Right cardiac atrium (tissue), 5 donors: ENCODE results near the gene NEUROG1. TPM values are rescaled to one million over a fixed set of nuclear protein-coding genes. Genes with fewer than 3 reads are reported as not detected.

Source experiments
- ATAC-seq, 2 donors: fragments of 200-7000 bp; cut with Tn5 transposase; one replicate each; pipeline versions ENCODE4 v1.8.0 to v1.9.1; 2020; ENCODE audit warnings: moderate library complexity in 2 of 2, mild to moderate bottlenecking in 1 of 2
- DNase-seq, 3 donors: peaks; one replicate each; pipeline ENCODE4 v3.0.0-alpha.2; 2020
- H3K27ac ChIP-seq: one replicate; pipeline ENCODE4 v1.5.1; 2013; ENCODE audit warnings: mild to moderate bottlenecking, low read length, control low read depth, moderate library complexity
- H3K27me3 ChIP-seq: one replicate; pipeline ENCODE4 v1.6.1; 2013; ENCODE audit not compliant: control insufficient read depth, insufficient read depth
- H3K4me1 ChIP-seq: one replicate; pipeline ENCODE4 v1.6.1; 2013; ENCODE audit warnings: low read length; ENCODE audit not compliant: control insufficient read depth, insufficient read depth
- H3K4me3 ChIP-seq: one replicate; pipeline ENCODE4 v1.5.1; 2013; ENCODE audit warnings: low read length, control low read depth
- H3K9me3 ChIP-seq: one replicate; pipeline ENCODE4 v1.6.1; 2013; ENCODE audit warnings: low read length; ENCODE audit not compliant: control insufficient read depth
- WGBS: extraction: QIAGEN DNeasy Blood & Tissue Kit; methylation state at CpG from one replicate; pipeline ENCODE4 v1.1.7; 2013; 5-methylcytosine and 5-hydroxymethylcytosine counted together
- intact Hi-C, 4 donors: fragments of 100-400 bp; cut with DNase I; formaldehyde crosslinking; loops; one replicate each; pipeline versions ENCODE4 v1.11.0 to v1.14.0; 2022 to 2023
- polyA plus RNA-seq: library from polyadenylated mRNA; stranded (reverse); fragments of 200-250 nt; gene quantifications from one replicate; pipeline ENCODE4 v1.2.3, GENCODE V29; 2013
- total RNA-seq, 4 donors: library from RNA; stranded (reverse); fragmentation: NEBNext Ultra II Directional; extraction: Animal tissue kit (Norgen Biotek cat#: 25700); gene quantifications; one replicate each; pipeline ENCODE4 v1.2.1, GENCODE V29; 2021
- donor health status: healthy with polysubstance abuse.
- donor health status: DM: no; HTN: yes; CAD: no.
- donor health status: DM: no; HTN: no; CAD: no.
- donor health status: DM: no; HTN: yes; CAD: no; lungs with severe emphysema.
- donor health status: DM: yes; HTN: yes; CAD: no.

Gene NEUROG1
- total and polyA plus RNA-seq, 5 donors, result not detected

- intact Hi-C loops, result no loop called here
- H3K9me3 ChIP-seq, result no peaks in the 10 kb centered on the region
- DNase-seq, result no peak
- H3K4me3 ChIP-seq, result no peak overlapping the region
- H3K27ac ChIP-seq, result no peak overlapping the region
- 14% methylated on average over 40 of the region's 40 CpGs for WGBS
- H3K4me1 ChIP-seq, result peaks cover 6% of the 10 kb centered on the region
- H3K27me3 ChIP-seq, result no peaks in the 10 kb centered on the region
- no peak for ATAC-seq
Measured at GRCh38 chr5:135491552-135492318, 44.0 kb downstream of the NEUROG1 start.

- DNase-seq, result no peak
- ATAC-seq, result no peak
- H3K4me1 ChIP-seq, result peaks cover 6% of the 10 kb centered on the region
- H3K27me3 ChIP-seq, result no peaks in the 10 kb centered on the region
- no peak overlapping the region for H3K4me3 ChIP-seq
- intact Hi-C loops, result no loop called here
- H3K9me3 ChIP-seq, result no peaks in the 10 kb centered on the region
- H3K27ac ChIP-seq, result no peak overlapping the region
- 26% methylated on average over 14 of the region's 14 CpGs for WGBS
Measured at GRCh38 chr5:135491038-135491551, 44.7 kb downstream of the NEUROG1 start.

GRCh38 chr5:135490245-135491037 is 45.3 kb downstream of the NEUROG1 start:
- no peak for ATAC-seq
- WGBS, result 13% methylated on average over 49 of the region's 49 CpGs
- H3K9me3 ChIP-seq, result no peaks in the 10 kb centered on the region
- peaks cover 6% of the 10 kb centered on the region for H3K4me1 ChIP-seq
- no peaks in the 10 kb centered on the region for H3K27me3 ChIP-seq
- intact Hi-C loops, result no loop called here
- DNase-seq, result no peak
- peak overlapping the region; percentile 7 for H3K4me3 ChIP-seq
- no peak overlapping the region for H3K27ac ChIP-seq

GRCh38 chr5:135489466-135490244 is 46.1 kb downstream of the NEUROG1 start:
- no peak overlapping the region for H3K27ac ChIP-seq
- no peaks in the 10 kb centered on the region for H3K27me3 ChIP-seq
- H3K4me1 ChIP-seq, result peaks cover 6% of the 10 kb centered on the region
- H3K4me3 ChIP-seq, result peak overlapping the region; percentile 38
- H3K9me3 ChIP-seq, result no peaks in the 10 kb centered on the region
- intact Hi-C loops, result no loop called here
- WGBS, result 2% methylated on average over 53 of the region's 53 CpGs
- DNase-seq (no peak), ATAC-seq (no peak)

- intact Hi-C loops, result no loop called here
- Histone ChIP-seq H3K4me1 (peaks cover 6% of the 10 kb centered on the region), H3K27me3 (no peaks in the 10 kb centered on the region), H3K4me3 (peak overlapping the region; percentile 38), H3K27ac (no peak overlapping the region), H3K9me3 (no peaks in the 10 kb centered on the region)
- DNase-seq (peak in 1 of 3 donors; percentile 21), ATAC-seq (peak; percentile 16 to 31)
- WGBS, result 2% methylated on average over 44 of the region's 44 CpGs
Measured at GRCh38 chr5:135488727-135489465, 46.9 kb downstream of the NEUROG1 start.

GRCh38 chr5:135487839-135488514 is 47.8 kb downstream of the NEUROG1 start:
- intact Hi-C loops, result no loop called here
- H3K4me1 ChIP-seq, result peaks cover 6% of the 10 kb centered on the region
- H3K27me3 ChIP-seq, result no peaks in the 10 kb centered on the region
- H3K4me3 ChIP-seq, result no peak overlapping the region
- no peak overlapping the region for H3K27ac ChIP-seq
- ATAC-seq (no peak), DNase-seq (no peak)
- 25% methylated on average over 11 of the region's 11 CpGs for WGBS
- no peaks in the 10 kb centered on the region for H3K9me3 ChIP-seq

GRCh38 chr5:135487037-135487395 is 48.7 kb downstream of the NEUROG1 start:
- intact Hi-C loops, result no loop called here
- DNase-seq (no peak), ATAC-seq (no peak)
- Histone ChIP-seq H3K4me1 (peaks cover 6% of the 10 kb centered on the region), H3K9me3 (no peaks in the 10 kb centered on the region), H3K27me3 (no peaks in the 10 kb centered on the region), H3K4me3 (no peak overlapping the region), H3K27ac (no peak overlapping the region)
- 64% methylated on average over 1 of the region's 1 CpG for WGBS

GRCh38 chr5:135486131-135487036 is 49.4 kb downstream of the NEUROG1 start:
- no peak for ATAC-seq
- H3K9me3 ChIP-seq, result no peaks in the 10 kb centered on the region
- no peak overlapping the region for H3K4me3 ChIP-seq
- intact Hi-C loops, result no loop called here
- no peak for DNase-seq
- peaks cover 6% of the 10 kb centered on the region for H3K4me1 ChIP-seq
- WGBS, result 61% methylated on average over 13 of the region's 13 CpGs
- no peaks in the 10 kb centered on the region for H3K27me3 ChIP-seq
- H3K27ac ChIP-seq, result no peak overlapping the region

GRCh38 chr5:135484674-135485086 is 51.1 kb downstream of the NEUROG1 start:
- peaks cover 3% of the 10 kb centered on the region for H3K4me1 ChIP-seq
- DNase-seq (no peak), ATAC-seq (no peak)
- intact Hi-C loops, result no loop called here
- H3K27ac ChIP-seq, result no peak overlapping the region
- H3K27me3 ChIP-seq, result no peaks in the 10 kb centered on the region
- WGBS, result 69% methylated on average over 5 of the region's 5 CpGs
- H3K9me3 ChIP-seq, result no peaks in the 10 kb centered on the region
- no peak overlapping the region for H3K4me3 ChIP-seq
